AML-193 (cell line): ENCODE results near the gene C16orf78.

ENCODE experiments used
- DNase-seq, 2 experiments: peaks; one replicate each; lab custom pipeline; 2025; lab: John Stamatoyannopoulos, UW

Gene C16orf78

DNA sequence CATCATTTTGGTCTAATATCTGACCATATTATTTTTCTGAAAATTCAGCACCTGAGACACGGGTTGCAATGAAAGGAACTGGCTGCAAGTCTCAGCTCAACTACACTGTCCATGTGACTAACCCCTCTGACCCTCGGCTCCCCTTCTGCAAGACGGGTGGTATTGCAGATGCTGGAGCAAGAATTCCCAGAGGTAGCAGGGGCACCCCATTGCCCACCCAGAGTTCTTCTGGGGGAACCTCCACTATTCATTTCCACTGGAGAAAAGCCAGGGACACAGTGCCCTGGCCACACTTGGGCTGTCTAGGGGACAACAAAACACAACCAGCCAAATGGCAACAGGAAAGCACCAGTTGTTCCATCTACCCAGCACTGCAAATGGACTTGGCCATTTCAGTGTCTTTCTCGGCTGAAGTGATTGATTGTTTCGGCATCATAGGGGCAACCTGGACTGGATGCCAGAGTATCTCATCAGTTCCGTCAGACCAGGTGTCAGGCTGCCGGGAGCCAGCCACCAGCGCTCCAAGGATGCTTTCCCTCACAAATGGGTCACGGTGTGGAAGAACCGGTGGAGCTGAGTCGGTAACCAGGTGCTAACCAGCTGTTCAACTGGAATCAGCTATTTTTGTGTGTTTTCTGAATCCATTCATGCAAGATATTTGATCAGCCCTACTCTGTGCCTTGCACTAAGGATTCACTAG is 58.1 kb downstream of the C16orf78 start:
- no peak for DNase-seq

DNA sequence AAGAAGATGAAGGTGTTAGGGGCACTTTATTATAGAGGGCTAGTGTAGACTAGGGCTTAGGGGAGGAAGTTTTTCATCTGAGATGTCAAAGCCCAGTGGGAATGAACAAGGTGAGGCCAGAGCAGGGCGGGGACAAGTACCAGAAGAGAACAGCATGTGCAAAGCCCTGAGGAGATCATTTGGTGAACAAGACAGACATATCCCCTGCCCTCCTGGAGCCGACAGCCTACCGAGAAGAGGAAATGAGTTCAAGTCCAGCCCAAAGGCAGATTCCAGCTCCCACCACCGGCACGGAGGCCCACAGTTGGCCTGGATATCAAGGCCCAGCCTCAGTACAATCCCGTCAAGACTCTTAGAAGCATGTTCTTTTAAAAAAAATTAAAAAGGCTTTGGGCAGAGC is 61.1 kb downstream of the C16orf78 start:
- DNase-seq = no peak

GRCh38 chr16:49436181-49436580 is 62.6 kb downstream of the C16orf78 start:
- DNase-seq = no peak

- no peak for DNase-seq
These were observed 63.7 kb downstream of the C16orf78 start for GRCh38 chr16:49437344-49437743.

DNA sequence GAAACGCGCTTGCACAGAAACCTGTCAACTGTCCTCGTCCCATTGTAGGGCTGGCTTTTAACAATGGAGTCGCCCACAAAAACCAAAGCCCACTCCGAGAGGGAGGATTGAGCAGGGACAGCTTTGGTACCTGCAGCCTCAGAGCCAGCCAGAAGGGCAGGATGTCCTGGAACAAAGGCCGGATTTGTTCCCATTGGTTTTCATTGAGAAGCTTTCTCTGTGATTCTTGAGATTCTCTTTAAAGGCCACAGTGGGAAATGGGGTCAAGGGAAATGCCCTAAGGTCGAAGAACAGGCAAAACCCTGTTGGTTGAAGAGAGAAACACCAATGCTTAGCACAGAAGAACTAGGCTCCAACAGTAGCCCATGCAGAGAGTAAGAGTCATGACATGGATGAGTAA is 65.4 kb downstream of the C16orf78 start:
- DNase-seq = no peak

- no peak for DNase-seq
These were observed 66.1 kb downstream of the C16orf78 start for GRCh38 chr16:49439676-49440075.

DNA sequence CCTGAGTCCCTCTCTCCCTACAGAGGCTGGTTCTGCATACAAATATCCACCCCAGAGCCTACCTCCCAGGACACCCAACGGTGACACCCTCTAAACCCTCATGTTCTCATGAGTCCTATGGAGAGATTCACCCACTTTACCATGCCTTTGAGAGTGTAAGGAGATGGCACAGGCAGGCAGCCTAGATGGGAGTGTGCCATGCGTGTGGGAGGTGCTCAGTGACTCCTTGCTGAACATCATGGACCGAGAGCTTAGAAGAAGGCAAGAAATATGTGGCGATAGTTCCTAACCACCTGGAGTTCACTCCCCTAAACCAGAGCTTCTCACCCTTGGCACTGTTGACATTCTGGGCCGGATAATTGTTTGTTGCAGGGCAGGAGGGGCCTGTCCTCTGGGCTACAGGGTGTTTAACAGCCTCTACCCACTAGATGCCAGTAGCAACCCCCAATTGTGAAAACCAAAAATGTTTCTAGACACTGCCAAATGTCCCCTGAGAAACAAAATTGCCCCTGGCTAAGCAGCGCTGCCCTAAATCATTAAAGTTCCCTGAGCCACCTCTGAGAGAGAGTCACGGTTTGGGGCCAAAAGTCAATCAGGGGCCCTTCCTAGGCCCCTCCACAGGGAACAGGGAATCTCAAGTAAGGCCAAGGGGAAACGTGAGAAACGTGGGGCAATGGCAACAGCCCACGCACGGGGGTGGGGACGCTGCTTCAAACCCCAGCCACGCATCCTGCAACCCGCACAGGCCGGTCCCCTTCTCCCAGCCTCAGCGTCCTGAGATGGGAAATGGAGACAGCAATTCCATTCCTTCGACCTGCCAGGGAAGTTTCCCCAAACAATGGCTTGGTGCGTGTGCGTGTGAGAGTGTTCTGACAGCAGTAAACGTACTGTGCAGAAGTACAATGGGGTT is 66.8 kb downstream of the C16orf78 start:
- DNase-seq = no peak

- DNase-seq = no peak
These were observed 67.8 kb downstream of the C16orf78 start for GRCh38 chr16:49441366-49441780.

GRCh38 chr16:49442805-49443204 is 69.2 kb downstream of the C16orf78 start:
- DNase-seq = no peak

- no peak for DNase-seq
These were observed 70.0 kb downstream of the C16orf78 start for GRCh38 chr16:49443576-49443975.

GRCh38 chr16:49446805-49447204 is 73.2 kb downstream of the C16orf78 start:
- no peak for DNase-seq
